ENCODE data around the gene DDX52. TPM values are rescaled to one million over a fixed set of nuclear protein-coding genes. Genes with fewer than 3 reads are reported as not detected.

The DDX52 gene
- total RNA-seq, 1 experiment from 2014 or later, result 27.7 TPM

- Histone ChIP-seq H3K4me1 (ENCODE audit: insufficient read depth, low read length, poor library complexity, severe bottlenecking) (no peaks in the 10 kb centered on the region), H3K36me3 (ENCODE audit: insufficient read depth, low read length, poor library complexity, severe bottlenecking) (peaks cover 11% of the 10 kb centered on the region), H3K4me3 (ENCODE audit: low read depth, low read length, poor library complexity, severe bottlenecking) (no peak overlapping the region), H3K9me3 (ENCODE audit: low read depth, low read length, poor library complexity, severe bottlenecking) (no peaks in the 10 kb centered on the region), H3K27ac (ENCODE audit: low read depth, low read length, poor library complexity, severe bottlenecking) (no peak overlapping the region), H3K27me3 (replicated peaks; ENCODE audit: insufficient read depth, low read depth, low read length, poor library complexity) (no peaks in the 10 kb centered on the region)
- intact Hi-C loops (cut with micrococcal nuclease; ENCODE audit: unreplicated experiment), result no loop called here
- POLR2A ChIA-PET (ENCODE audit: low non-redundant PET), result no interaction called here
- CTCF ChIA-PET, result no interaction called here
- TF ChIP-seq CTCF (conservative IDR thresholded peaks at IDR 0.05; ENCODE audit: low read depth, low read length), result no peak
- TF ChIP-seq EZH2 (IDR thresholded peaks at IDR 0.05; ENCODE audit: borderline replicate concordance, low read depth, low read length, poor library complexity, severe bottlenecking), result no peak
- no peak for DNase-seq (ENCODE audit: low spot score)
- BruUV-seq (replicated peaks), result no TSS peak
Measured at GRCh38 chr17:37567538-37567937, 75.7 kb downstream of the DDX52 start.

- TF ChIP-seq EZH2 (IDR thresholded peaks at IDR 0.05; ENCODE audit: borderline replicate concordance, low read depth, low read length, poor library complexity, severe bottlenecking) (no peak), CTCF (conservative IDR thresholded peaks at IDR 0.05; ENCODE audit: low read depth, low read length) (no peak)
- no TSS peak for BruUV-seq (replicated peaks)
- intact Hi-C loops (cut with micrococcal nuclease; ENCODE audit: unreplicated experiment), result no loop called here
- POLR2A ChIA-PET (ENCODE audit: low non-redundant PET), result no interaction called here
- CTCF ChIA-PET, result no interaction called here
- Histone ChIP-seq H3K27ac (ENCODE audit: low read depth, low read length, poor library complexity, severe bottlenecking) (no peak overlapping the region), H3K4me1 (ENCODE audit: insufficient read depth, low read length, poor library complexity, severe bottlenecking) (no peaks in the 10 kb centered on the region), H3K36me3 (ENCODE audit: insufficient read depth, low read length, poor library complexity, severe bottlenecking) (peaks cover 11% of the 10 kb centered on the region), H3K9me3 (ENCODE audit: low read depth, low read length, poor library complexity, severe bottlenecking) (no peaks in the 10 kb centered on the region), H3K4me3 (ENCODE audit: low read depth, low read length, poor library complexity, severe bottlenecking) (no peak overlapping the region), H3K27me3 (replicated peaks; ENCODE audit: insufficient read depth, low read depth, low read length, poor library complexity) (no peaks in the 10 kb centered on the region)
- no peak for DNase-seq (ENCODE audit: low spot score)
Measured at GRCh38 chr17:37567137-37567536, 76.1 kb downstream of the DDX52 start.

- CTCF ChIA-PET, result no interaction called here
- BruUV-seq (replicated peaks), result no TSS peak
- peaks cover 13% of the 10 kb centered on the region for H3K36me3 ChIP-seq (ENCODE audit: insufficient read depth, low read length, poor library complexity, severe bottlenecking)
Measured at GRCh38 chr17:37564252-37564651, 79.0 kb downstream of the DDX52 start.

GRCh38 chr17:37562016-37562745 is 81.1 kb downstream of the DDX52 start:
- H3K4me1 ChIP-seq (ENCODE audit: insufficient read depth, low read length, poor library complexity, severe bottlenecking), result no peaks in the 10 kb centered on the region
- POLR2A ChIA-PET (ENCODE audit: low non-redundant PET), result no interaction called here
- no TSS peak for BruUV-seq (replicated peaks)
- H3K4me3 ChIP-seq (ENCODE audit: low read depth, low read length, poor library complexity, severe bottlenecking), result no peak overlapping the region
- TF ChIP-seq CTCF (conservative IDR thresholded peaks at IDR 0.05; ENCODE audit: low read depth, low read length) (no peak), EZH2 (IDR thresholded peaks at IDR 0.05; ENCODE audit: borderline replicate concordance, low read depth, low read length, poor library complexity, severe bottlenecking) (no peak)
- CTCF ChIA-PET, result no interaction called here
- no peaks in the 10 kb centered on the region for H3K27me3 ChIP-seq (replicated peaks; ENCODE audit: insufficient read depth, low read depth, low read length, poor library complexity)
- peaks cover 8% of the 10 kb centered on the region for H3K36me3 ChIP-seq (ENCODE audit: insufficient read depth, low read length, poor library complexity, severe bottlenecking)
- no peaks in the 10 kb centered on the region for H3K9me3 ChIP-seq (ENCODE audit: low read depth, low read length, poor library complexity, severe bottlenecking)
- no peak for DNase-seq (ENCODE audit: low spot score)
- intact Hi-C loops (cut with micrococcal nuclease; ENCODE audit: unreplicated experiment), result no loop called here
- H3K27ac ChIP-seq (ENCODE audit: low read depth, low read length, poor library complexity, severe bottlenecking), result no peak overlapping the region

More at GRCh38 chr17:37564252-37564651, 79.0 kb downstream of the DDX52 start:
- intact Hi-C loops (cut with micrococcal nuclease; ENCODE audit: unreplicated experiment), result no loop called here
- no peak for DNase-seq (ENCODE audit: low spot score)
- POLR2A ChIA-PET (ENCODE audit: low non-redundant PET), result no interaction called here
- no peak overlapping the region for H3K4me3 ChIP-seq (ENCODE audit: low read depth, low read length, poor library complexity, severe bottlenecking)
- TF ChIP-seq EZH2 (IDR thresholded peaks at IDR 0.05; ENCODE audit: borderline replicate concordance, low read depth, low read length, poor library complexity, severe bottlenecking), result no peak
- H3K4me1 ChIP-seq (ENCODE audit: insufficient read depth, low read length, poor library complexity, severe bottlenecking), result no peaks in the 10 kb centered on the region
- no peaks in the 10 kb centered on the region for H3K27me3 ChIP-seq (replicated peaks; ENCODE audit: insufficient read depth, low read depth, low read length, poor library complexity)
- no peaks in the 10 kb centered on the region for H3K9me3 ChIP-seq (ENCODE audit: low read depth, low read length, poor library complexity, severe bottlenecking)
- no peak overlapping the region for H3K27ac ChIP-seq (ENCODE audit: low read depth, low read length, poor library complexity, severe bottlenecking)
